Activated naive CD8-positive, alpha-beta T cell (primary cell): ENCODE results near the gene COL6A2.
"Not testable (repeated sequence)": the region's sequence is repeated elsewhere in the genome, so short reads cannot be mapped to it uniquely, and the experiment has no call there.

Source experiments
- H3K27ac Mint-ChIP-seq: one replicate; pipeline ENCODE4 v1.8.0; 2021; ENCODE audit warnings: mixed read lengths
- H3K27me3 Mint-ChIP-seq: one replicate; pipeline ENCODE4 v1.8.0; 2021; ENCODE audit warnings: mixed read lengths
- H3K36me3 Mint-ChIP-seq: one replicate; pipeline ENCODE4 v1.8.0; 2021; ENCODE audit warnings: mixed read lengths
- H3K4me1 Mint-ChIP-seq: one replicate; pipeline ENCODE4 v1.8.0; 2021; ENCODE audit warnings: low read depth, mixed read lengths
- H3K4me3 Mint-ChIP-seq: one replicate; pipeline ENCODE4 v1.8.0; 2021; ENCODE audit warnings: mild to moderate bottlenecking, mixed read lengths
- H3K9me3 Mint-ChIP-seq: one replicate; pipeline ENCODE4 v1.8.0; 2021; ENCODE audit warnings: low read depth, mixed read lengths

Gene COL6A2

GRCh38 chr21:46081022-46081861 lies 16.7 kb upstream of the COL6A2 start:
- Mint-ChIP-seq H3K27me3 (no peaks in the 10 kb centered on the region), H3K9me3 (no peaks in the 10 kb centered on the region), H3K4me3 (no peak overlapping the region), H3K36me3 (peaks cover 4% of the 10 kb centered on the region), H3K4me1 (no peaks in the 10 kb centered on the region), H3K27ac (no peak overlapping the region)

GRCh38 chr21:46081862-46082712 lies 15.8 kb upstream of the COL6A2 start:
- peaks cover 4% of the 10 kb centered on the region for H3K9me3 Mint-ChIP-seq

GRCh38 chr21:46082713-46082962 lies 15.3 kb upstream of the COL6A2 start:
- H3K27ac Mint-ChIP-seq = no peak overlapping the region
- H3K4me1 Mint-ChIP-seq = no peaks in the 10 kb centered on the region
- no peaks in the 10 kb centered on the region for H3K27me3 Mint-ChIP-seq
- H3K4me3 Mint-ChIP-seq = no peak overlapping the region
- peaks cover 6% of the 10 kb centered on the region for H3K9me3 Mint-ChIP-seq
- peaks cover 5% of the 10 kb centered on the region for H3K36me3 Mint-ChIP-seq

More at GRCh38 chr21:46081862-46082712, 15.8 kb upstream of the COL6A2 start:
- no peak overlapping the region for H3K27ac Mint-ChIP-seq
- H3K36me3 Mint-ChIP-seq = peaks cover 5% of the 10 kb centered on the region
- no peaks in the 10 kb centered on the region for H3K4me1 Mint-ChIP-seq
- no peak overlapping the region for H3K4me3 Mint-ChIP-seq
- no peaks in the 10 kb centered on the region for H3K27me3 Mint-ChIP-seq

GRCh38 chr21:46082963-46083790 lies 14.7 kb upstream of the COL6A2 start:
- H3K27me3 Mint-ChIP-seq = no peaks in the 10 kb centered on the region
- H3K4me3 Mint-ChIP-seq = no peak overlapping the region
- H3K27ac Mint-ChIP-seq = no peak overlapping the region
- H3K9me3 Mint-ChIP-seq = peaks cover 9% of the 10 kb centered on the region
- H3K4me1 Mint-ChIP-seq = no peaks in the 10 kb centered on the region
- peaks cover 5% of the 10 kb centered on the region for H3K36me3 Mint-ChIP-seq

- Mint-ChIP-seq H3K27me3 (no peaks in the 10 kb centered on the region), H3K4me1 (no peaks in the 10 kb centered on the region), H3K9me3 (peaks cover 15% of the 10 kb centered on the region), H3K36me3 (peaks cover 5% of the 10 kb centered on the region), H3K27ac (no peak overlapping the region), H3K4me3 (no peak overlapping the region)
These were observed 13.9 kb upstream of the COL6A2 start for GRCh38 chr21:46083791-46084561.

GRCh38 chr21:46084709-46085108 lies 13.2 kb upstream of the COL6A2 start:
- H3K9me3 Mint-ChIP-seq = peaks cover 15% of the 10 kb centered on the region
- no peak overlapping the region for H3K27ac Mint-ChIP-seq
- H3K36me3 Mint-ChIP-seq = peaks cover 5% of the 10 kb centered on the region
- no peaks in the 10 kb centered on the region for H3K4me1 Mint-ChIP-seq
- no peak overlapping the region for H3K4me3 Mint-ChIP-seq
- H3K27me3 Mint-ChIP-seq = no peaks in the 10 kb centered on the region

DNA sequence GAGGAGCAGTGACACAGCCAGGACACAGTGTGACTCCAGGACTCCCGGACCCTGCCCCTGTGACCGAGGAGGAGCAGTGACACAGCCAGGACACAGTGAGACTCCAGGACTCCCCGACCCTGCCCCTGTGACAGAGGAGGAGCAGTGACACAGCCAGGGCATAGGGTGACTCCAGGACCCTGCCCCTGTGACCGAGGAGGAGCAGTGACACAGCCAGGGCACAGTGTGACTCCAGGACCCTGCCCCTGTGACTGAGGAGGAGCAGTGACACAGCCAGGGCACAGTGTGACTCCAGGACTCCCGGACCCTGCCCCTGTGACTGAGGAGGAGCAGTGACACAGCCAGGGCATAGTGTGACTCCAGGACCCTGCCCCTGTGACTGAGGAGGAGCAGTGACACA lies 12.7 kb upstream of the COL6A2 start:
- H3K27ac Mint-ChIP-seq, H3K4me1 Mint-ChIP-seq, H3K36me3 Mint-ChIP-seq, H3K27me3 Mint-ChIP-seq, H3K4me3 Mint-ChIP-seq: not testable (repeated sequence)
- peaks cover 17% of the 10 kb centered on the region for H3K9me3 Mint-ChIP-seq

GRCh38 chr21:46087641-46088040 lies 10.3 kb upstream of the COL6A2 start:
- Mint-ChIP-seq H3K9me3 (peaks cover 20% of the 10 kb centered on the region), H3K4me1 (no peaks in the 10 kb centered on the region), H3K27ac (no peak overlapping the region), H3K4me3 (no peak overlapping the region), H3K27me3 (no peaks in the 10 kb centered on the region), H3K36me3 (peaks cover 5% of the 10 kb centered on the region)

DNA sequence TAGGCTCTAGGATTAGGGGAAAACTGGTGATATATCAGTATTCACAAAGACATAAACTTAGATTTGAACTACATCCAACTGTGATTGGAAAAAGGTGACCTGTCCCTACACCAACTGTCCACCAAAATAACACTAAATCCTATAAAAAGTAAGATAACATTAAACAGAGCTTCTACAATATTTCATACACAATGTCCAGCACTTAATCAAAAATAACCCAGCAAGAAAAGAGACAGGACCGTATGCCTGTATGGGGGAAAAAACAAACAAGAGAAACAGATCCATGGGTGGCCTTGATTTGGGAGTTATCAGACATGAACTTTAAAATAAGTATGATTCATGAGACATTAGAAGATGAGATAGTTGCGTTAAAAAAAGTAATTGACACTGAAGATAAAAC lies 9.7 kb upstream of the COL6A2 start:
- Mint-ChIP-seq H3K27ac (no peak overlapping the region), H3K4me3 (no peak overlapping the region), H3K9me3 (peaks cover 20% of the 10 kb centered on the region), H3K27me3 (no peaks in the 10 kb centered on the region), H3K36me3 (peaks cover 5% of the 10 kb centered on the region), H3K4me1 (no peaks in the 10 kb centered on the region)

GRCh38 chr21:46089285-46089684 lies 8.6 kb upstream of the COL6A2 start:
- H3K27ac Mint-ChIP-seq = no peak overlapping the region
- H3K4me3 Mint-ChIP-seq = no peak overlapping the region
- H3K9me3 Mint-ChIP-seq = peaks cover 20% of the 10 kb centered on the region
- no peaks in the 10 kb centered on the region for H3K4me1 Mint-ChIP-seq
- peaks cover 5% of the 10 kb centered on the region for H3K36me3 Mint-ChIP-seq
- H3K27me3 Mint-ChIP-seq = no peaks in the 10 kb centered on the region

DNA sequence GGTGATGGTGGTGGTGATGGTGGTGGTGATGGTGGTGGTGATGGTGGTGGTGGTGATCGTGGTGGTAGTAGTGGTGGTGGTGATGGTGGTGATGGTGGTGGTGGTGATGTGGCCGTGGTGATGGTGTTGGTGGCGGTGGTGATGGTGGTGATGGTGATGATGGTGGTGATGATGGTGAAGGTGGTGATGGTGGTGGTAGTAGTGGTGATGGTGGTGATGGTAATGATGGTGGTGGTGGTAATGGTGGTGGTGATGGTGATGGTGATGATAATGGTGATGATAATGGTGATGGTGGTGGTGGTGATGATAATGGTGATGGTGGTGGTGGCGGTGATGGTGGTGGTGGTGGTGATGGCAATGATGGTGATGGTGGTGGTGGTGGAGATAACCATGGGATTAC lies 6.8 kb upstream of the COL6A2 start:
- Mint-ChIP-seq H3K36me3 (peaks cover 2% of the 10 kb centered on the region), H3K4me3 (no peak overlapping the region), H3K4me1 (peaks cover 1% of the 10 kb centered on the region), H3K27ac (no peak overlapping the region), H3K27me3 (no peaks in the 10 kb centered on the region), H3K9me3 (peaks cover 20% of the 10 kb centered on the region)

DNA sequence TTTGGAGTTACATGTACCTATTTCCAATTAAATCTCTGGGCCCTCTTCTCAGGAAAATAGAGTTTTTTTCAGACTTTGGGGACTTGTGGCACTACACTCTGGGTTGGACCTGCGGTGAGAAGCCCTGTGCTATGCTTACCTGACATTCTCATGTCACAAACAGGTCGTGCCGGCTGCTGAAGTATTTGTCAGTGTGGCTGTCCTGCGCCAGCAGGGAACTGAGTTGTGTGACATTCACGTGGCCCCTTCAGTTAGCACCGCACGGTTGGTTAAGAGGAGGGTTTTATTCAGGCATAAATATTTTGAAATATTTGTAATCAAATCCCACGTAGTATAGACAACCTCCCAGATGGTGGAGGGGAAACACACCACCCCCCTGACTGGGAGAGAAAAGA lies 6.3 kb upstream of the COL6A2 start:
- Mint-ChIP-seq H3K4me3 (no peak overlapping the region), H3K4me1 (peaks cover 1% of the 10 kb centered on the region), H3K27ac (no peak overlapping the region), H3K36me3 (no peaks in the 10 kb centered on the region), H3K27me3 (no peaks in the 10 kb centered on the region), H3K9me3 (peaks cover 20% of the 10 kb centered on the region)

DNA sequence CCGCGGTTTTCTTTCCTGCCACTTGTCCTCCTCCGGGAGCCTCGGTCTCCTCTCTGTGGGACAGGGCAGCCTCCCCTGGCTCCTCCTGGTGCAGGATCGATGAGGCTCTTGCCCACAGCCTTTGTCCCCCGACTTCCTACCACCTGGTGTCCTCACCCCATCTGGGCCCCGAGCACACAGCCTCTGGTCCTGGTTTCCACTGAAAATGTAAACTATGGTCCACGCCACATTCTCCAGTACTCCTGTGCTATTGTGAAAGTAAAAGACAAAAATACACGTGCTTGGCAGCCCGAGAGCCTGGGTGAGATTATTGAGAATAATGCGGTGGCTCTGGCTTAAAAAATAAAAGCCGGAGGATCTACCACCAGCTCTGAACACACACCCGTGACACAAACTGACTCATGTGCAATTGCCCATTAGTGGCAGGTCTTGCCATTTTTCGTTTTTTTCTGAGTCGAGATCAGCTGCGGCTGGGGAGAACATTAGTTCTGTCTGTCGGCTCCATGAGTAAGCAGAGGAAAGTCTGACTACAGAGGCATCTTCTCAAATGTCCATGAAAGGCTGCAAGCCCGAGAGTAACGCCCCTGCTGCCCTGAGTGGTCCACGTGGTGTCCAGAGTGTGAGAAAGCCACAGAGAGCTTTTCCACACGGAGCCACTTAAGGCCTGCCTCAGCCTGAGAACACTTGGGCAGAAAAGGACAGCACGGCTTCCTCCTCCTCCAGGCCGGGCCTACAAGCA lies 5.7 kb upstream of the COL6A2 start:
- no peak overlapping the region for H3K4me3 Mint-ChIP-seq
- H3K4me1 Mint-ChIP-seq = peaks cover 4% of the 10 kb centered on the region
- no peaks in the 10 kb centered on the region for H3K27me3 Mint-ChIP-seq
- no peak overlapping the region for H3K27ac Mint-ChIP-seq
- peaks cover 14% of the 10 kb centered on the region for H3K9me3 Mint-ChIP-seq
- no peaks in the 10 kb centered on the region for H3K36me3 Mint-ChIP-seq
